GM18909 (cell line): Measurements from ENCODE around the gene RPL7A.
"Not testable (repeated sequence)": the region's sequence is repeated elsewhere in the genome, so short reads cannot be mapped to it uniquely, and the experiment has no call there.

Experiments
- ATAC-seq: cut with Tn5 transposase; IDR thresholded peaks from one replicate; pipeline ENCODE4 v1.9.1; 2021; ENCODE audit warnings: mild to moderate bottlenecking; ENCODE audit not compliant: unreplicated experiment, poor library complexity

The RPL7A gene

DNA sequence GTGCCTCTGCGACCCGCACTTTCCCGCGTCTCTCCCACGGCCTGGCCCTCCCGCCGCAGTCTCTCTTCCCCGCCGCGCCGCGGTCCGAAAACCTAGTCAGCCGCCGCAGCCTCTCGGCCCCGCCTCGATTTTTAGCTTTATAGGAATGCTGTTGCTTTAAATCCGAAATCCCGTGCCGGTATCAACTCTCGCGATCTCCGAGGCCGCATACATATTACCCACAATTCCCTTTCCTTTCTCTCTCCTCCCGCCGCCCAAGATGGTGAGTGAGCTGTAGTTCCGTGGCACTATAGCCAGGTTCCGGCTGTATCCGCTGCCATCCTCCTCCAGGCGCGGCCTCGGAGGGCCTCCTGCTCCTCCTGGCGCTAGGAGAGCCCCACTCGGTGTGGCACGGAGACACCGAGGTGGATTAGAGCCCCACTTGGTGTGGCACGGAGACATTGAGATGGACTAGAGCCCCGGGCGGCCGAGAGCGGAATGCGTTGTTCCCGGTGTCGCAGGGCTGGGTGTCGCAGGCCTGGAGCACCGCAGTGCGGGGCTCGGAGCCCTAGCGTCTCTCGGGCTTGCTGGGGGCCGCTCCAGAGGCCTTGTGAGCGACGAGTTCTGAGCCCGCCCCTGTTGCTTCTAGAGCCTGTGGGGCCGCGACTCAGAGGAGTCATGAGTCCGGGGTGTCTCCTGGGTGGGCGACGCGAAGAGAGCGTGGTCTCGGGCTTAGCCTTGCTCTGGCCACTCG lies at the start of gene RPL7A, which contains the start of gene MED22:
Gene RPL7A, plus strand, starts transcription at position 234 of the 733 bp plus-strand sequence. Its CDS starts 26 bp downstream, at position 260.
Gene MED22, minus strand, starts transcription at position 147 of the 733 bp plus-strand sequence. CDS start 1,469 bp downstream, outside the sequence.
- peak; percentile 76 for ATAC-seq

DNA sequence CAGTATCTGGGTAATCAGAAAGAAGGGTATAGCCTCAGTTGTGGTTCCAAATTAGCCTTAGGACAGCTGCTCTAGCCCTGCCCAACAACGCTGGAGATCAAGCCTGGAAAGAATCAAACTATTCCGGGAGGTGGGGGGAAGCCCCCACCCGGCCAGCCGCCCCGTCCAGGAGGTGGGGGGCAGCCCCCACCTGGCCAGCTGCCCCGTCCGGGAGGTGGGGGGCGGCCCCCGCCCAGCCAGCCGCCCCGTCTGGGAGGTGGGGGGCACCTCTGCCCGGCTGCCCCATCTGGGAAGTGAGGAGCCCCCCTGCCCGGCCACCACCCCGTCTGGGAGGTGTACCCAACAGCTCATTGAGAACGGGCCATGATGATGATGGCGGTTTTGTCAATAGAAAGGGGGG lies 48.0 kb upstream of the RPL7A start:
- ATAC-seq = not testable (repeated sequence)

DNA sequence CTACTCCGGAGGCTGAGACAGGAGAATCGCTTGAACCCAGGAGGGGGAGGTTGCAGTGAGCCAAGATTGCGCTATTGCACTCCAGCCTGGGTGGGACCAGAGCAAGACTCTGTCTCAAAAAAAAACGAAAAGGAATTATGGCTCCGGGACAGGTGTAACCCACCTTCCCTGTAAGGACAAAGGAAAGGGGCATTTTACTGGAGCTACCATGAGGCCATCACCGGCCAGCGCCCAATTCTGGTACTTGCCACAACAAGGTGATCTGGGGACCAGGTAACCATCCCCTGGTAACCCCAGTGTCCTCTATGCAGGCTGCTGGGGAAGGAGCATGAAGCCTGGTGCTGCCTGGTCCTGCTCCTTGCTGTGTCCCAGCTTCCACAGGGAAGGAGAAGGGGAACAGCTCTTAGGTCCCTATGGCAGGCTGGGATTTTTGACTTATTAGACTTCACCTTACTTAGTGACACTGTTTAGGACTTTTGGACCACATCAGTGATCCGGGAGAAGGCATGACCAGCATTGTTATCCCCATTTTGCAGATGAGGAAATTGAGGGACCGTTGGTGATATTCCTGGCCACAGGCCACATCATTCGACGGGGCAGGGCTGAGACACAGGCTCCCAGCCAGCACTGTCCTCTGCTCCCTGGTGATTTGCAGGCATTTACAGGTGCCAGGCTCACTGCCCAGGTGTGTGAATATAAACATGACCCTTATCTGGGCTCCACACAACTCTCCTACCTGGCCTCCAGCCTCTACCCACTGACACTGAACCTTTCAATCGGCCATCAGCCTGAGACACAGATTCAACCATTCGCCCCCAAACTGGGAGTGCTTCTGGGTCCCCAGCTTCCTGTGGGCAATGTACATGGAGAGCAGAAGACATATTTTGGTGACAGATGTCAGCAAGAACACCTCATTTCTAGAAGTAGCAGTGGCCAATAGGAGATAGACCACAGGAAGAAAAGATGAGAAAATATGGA lies 46.5 kb upstream of the RPL7A start:
- ATAC-seq = no peak

DNA sequence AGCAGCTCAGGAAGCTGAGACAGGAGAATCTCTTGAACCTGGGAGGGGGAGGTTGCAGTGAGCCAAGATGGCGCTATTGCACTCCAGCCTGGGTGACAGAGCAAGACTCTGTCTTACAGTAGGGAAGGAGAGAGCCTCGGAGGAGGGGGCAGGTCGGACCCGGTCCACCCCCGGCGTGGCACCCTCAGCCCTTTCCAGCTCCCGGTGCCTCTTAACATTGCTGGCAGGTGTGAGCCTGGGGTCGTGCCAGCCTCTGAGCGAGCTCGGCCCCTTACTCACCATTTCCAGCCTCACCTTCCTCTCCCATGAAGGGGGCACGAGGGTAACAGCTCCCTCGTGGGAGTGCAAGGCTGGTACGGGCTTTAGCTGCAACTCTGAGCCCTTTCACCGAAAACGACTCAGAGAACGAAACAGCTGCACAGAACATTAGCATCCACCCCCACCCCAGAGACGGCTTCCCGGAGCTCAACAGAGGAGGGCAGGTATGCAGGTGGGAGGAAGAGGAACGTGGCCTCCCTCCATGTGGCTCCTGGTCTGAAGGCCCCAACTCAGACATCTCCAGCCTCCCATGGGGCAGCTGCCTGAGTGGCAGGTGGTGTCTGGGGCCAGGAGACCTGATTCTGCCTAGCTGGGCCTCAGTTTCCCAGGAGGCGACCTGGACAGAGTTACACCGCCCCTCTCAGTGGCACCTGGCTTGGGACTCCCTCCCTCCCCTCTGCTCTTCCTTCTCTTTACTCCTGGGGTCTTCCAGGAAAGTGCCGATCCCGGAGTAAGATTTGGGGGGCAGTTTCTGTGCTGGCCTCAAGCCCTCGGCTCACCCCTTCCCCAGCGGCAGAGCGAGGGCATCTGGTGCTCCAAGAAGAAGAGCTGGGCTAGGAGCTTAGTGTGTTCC lies 44.5 kb upstream of the RPL7A start:
- ATAC-seq = no peak

DNA sequence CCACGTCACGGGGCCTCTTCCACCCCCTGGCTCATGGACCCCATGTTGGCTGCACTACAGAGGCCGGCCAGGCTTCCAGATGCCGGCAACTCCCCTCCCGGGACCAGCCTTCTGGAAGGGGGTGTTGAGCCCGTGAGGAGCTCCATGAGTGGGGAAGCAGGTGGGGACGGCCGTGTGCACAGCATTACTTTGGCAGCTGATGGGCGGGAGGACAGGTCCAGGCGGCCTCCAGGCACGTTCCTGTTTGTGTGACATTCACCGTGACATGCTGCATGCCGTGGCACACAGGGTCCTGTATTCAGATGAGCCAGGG lies 43.9 kb upstream of the RPL7A start:
- ATAC-seq = no peak

DNA sequence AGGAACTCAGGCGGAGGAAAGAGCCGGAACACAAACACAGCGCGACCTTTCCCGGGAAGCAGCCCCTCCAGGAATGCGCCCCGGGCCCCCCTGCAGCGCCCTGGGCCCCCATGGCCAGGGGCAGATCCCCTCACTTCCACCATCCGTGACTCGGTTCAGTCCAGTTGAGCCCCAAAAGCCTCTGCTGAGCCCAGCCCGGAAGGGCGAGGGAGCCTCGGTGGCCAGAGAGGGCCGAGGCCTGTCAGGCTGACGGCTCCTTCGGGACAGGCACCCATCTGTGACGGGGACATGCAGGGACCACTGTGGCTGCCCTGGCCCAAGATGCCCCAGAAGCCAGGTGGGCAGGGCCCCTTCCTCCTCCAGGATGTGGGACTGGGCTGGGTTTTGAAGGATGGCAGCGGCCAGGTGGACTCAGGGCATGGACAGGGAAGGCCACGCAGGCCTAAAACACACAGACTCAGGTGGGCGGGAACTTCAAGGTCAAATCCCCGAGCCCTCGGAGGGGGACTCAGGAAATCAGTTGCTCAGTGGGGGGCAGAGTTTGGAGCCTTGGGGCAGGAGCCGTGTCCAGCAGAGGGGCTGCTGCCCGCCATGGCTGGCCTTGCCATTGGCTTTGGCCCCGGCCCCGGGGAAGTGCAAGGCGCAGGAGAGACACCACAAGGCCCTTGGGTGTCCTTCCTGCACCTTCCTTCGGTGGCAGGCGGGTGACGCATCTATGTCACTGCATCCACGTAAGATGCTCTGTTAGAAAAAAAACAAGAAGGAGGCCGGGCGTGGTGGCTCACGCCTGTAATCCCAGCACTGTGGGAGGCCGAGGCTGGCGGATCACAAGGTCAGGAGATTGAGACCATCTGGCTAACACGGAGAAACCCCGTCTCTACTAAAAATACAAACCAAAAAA lies 43.3 kb upstream of the RPL7A start:
- ATAC-seq = no peak

DNA sequence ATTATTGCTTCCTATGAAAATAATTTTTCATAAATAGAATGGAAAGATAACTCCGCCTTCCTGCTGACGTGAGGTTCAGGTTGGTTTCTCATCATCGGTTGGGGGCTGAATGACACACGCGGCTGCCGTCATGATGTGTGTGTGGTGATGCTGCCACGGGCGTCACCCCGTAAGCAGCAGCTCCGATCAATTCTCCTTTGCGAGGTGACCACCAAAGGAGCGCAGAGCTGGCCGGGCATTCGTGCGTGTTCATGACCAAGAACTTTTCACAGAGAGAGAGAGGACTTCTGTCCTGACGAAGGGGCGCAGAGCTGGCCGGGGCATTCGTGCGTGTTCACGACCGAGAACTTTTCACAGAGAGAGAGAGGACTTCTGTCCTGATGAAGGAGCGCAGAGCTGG lies 42.3 kb upstream of the RPL7A start:
- ATAC-seq = no peak

DNA sequence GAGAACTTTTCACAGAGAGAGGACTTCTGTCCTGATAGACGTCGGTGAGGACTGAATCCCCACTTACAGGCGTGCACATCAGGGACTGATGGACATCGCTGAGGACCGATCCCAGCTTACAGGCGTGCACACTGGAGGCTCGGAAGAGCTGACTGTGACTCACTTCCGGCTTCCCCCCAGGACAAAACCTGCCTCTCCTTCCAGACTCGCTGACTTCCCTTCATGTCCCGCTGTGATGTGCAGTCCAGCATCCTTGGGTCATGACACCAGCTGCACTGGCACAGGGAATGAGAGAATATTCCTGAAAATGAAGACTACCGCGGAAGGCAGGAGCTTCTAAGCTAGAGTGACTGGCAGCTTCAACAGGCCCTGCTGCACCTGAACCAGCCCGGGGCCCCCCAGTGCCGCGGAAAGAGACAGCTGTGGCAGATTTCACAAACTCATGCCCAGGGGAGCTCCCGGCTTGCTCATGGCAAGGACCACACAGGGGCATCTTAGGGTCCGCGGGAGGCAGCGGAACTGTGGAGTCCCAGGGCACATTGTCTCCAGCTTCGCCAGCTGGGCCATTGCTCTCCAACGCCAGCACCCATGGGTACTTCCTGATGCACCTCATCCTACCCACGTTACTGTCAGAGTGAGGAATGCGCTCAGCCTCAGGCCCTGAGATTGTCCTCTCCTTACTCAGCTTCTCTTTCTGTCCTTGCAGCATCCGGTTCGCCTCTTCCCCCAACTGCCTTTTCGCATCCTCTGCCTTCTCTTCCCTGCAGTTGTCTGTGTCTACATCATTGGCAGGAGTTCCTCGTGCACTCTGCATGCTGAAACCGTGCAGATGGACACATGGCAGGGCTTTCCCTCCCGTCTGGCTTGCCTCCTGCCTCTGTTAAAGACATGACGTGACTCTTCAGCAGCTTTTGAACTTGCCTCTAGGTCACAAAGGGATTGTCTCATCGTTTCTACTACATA lies 41.5 kb upstream of the RPL7A start:
- no peak for ATAC-seq

DNA sequence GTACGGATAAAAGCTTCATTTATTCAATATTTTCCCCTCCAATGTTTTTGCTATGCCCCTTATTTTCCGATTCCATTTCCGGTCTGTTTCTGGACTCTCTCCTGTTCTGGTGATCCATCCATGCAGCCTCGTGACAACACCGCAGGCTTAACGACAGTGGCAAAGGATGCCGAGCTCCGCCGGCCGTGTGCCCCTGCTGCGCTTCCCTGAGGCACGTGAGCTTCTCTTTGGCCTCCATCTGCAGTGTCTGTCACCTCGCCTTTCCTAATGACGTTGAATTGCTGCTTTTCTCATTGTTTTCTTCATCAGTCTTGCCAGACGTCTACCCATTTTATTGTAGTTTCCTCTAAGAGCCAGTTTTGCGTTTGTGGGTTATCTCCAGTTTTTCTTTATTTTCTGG lies 40.7 kb upstream of the RPL7A start:
- no peak for ATAC-seq

DNA sequence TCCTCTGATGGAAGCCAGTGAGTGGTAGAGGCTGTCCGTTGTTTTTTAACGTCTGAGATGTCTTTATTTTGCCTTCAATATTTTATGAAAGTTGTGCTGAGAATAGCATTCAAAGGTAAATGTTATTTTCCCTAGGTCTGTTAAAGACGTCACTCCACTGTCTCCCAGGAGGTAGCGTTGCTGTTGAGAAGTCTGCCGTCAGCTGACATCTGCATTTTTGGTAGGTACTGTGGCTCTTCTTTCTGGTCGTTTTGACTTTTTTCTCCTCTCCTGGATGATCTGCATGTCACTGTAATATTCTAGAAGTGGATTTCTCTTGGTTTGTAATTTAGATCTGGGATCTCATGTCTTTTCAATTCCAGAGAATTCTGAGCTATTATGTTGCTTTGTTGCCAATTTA lies 38.4 kb upstream of the RPL7A start:
- no peak for ATAC-seq

DNA sequence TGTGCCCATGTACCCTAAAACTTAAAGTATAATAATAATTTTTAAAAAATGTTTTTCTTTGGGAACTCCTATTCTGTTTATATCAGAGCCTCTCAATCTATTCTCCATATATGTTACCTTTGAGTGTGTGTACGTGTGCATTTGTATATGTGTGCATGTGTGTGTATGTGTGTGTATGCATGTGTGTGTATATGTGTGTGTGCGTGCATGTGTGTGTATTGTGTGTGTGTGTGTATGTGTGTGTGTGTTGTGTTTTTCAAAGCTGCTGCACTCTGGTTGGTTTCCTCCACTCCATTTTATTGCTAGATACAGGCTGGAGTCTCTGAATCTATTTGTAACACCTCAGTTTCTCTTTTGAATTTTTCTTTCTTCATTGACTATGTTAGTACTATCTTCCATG lies 32.0 kb upstream of the RPL7A start:
- ATAC-seq = no peak

DNA sequence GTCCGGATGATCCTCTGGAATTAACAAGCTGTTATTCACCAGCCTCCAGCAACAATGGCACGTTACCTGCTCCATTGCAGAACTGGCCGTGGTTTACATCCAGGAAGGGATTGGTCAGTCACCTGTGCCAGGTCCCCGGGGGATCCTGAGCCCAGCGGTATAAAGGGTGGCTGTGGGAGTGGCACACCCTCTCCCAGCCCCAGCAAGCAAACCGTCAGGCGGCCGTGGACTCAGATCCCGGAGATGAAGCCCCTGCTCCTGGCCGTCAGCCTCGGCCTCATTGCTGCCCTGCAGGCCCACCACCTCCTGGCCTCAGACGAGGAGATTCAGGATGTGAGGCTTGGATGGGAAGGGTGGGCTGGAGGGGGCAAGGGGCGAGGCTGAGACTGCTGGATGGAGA lies 30.5 kb upstream of the RPL7A start:
- ATAC-seq = not testable (repeated sequence)

DNA sequence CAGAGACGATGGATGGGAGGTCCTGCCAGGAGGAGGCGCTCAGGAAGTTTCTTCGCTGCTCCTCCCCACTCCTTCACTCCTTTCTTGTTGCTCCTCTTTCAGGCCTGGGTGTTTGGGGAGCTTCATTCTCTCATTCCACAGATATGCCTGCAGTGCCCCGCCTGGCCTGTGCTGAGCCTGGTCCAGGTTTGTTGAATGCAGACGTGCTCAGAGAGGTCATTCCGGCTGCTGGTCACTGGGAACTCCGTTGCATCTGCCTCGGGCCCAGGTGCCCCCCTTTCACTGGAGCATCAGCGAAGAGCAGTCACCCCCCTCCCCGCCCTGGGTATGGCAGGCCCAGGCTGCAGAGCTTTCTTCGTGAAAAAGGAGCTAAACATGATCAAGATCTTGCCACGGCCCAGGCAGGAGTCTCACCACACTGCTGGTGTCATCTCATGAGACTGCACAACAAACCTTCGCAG lies 27.6 kb upstream of the RPL7A start:
- no peak for ATAC-seq

DNA sequence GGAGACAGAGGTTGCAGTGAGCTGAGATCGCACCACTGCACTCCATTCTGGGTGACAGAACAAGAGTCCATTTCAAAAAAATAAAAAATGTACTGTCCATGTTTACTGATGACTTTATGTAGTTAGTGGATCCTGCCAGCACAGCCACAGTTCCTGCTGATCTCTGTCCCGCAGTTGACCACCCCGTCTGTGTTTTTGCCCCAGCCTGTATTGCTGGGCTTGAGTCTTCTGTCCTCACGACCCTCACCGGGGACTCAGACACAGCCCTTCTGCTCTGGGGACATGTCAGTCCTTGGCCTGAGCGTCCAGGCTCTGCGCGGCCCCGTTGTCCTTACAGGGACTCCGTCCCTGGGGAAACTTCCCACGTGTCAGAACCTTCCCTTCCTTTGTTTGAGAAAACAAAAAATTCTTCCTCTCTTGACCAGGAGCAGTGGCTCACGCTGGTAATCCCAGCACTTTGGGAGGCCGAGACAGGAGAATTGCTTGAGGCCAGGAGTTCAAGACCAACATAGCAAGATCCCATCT lies 26.5 kb upstream of the RPL7A start:
- ATAC-seq = no peak

DNA sequence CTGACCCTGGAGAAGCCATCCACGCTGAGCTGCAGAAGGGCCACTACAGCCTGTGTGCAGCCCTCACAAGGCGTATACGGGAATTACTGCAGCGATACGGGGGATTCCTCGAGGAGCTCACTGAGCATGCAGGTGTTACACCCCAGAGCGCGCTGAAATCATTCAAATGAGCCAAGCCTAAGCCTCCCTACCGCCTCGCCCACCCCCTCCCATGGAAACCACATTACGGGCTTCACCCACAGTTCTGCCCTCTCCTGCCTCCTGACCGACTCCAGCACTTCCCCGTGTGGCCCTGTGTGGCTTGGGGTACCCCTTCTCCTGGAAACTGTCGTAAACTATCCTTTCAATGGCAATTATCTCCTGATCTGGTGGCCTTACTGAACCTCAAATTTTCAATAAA lies 25.3 kb upstream of the RPL7A start:
- no peak for ATAC-seq

DNA sequence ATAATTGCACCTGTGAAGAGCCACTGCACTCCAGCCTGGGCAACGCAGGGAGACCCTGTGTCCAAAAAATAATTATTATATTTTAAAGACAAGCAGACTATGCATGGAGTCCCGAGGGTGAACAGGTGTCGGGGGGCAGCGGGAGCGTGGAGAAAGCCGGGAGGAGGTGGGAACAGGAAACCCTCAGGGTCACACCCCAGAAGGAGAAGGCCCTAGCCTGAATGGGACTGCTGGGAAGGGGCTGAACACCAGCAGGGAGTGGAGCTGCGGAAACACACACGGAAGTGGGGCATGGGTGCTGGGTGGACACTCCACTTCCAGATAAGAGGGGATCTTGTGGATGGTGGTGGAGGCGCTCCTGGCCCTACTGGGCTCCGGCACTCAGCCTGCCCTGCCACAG lies 24.8 kb upstream of the RPL7A start:
- ATAC-seq = no peak

DNA sequence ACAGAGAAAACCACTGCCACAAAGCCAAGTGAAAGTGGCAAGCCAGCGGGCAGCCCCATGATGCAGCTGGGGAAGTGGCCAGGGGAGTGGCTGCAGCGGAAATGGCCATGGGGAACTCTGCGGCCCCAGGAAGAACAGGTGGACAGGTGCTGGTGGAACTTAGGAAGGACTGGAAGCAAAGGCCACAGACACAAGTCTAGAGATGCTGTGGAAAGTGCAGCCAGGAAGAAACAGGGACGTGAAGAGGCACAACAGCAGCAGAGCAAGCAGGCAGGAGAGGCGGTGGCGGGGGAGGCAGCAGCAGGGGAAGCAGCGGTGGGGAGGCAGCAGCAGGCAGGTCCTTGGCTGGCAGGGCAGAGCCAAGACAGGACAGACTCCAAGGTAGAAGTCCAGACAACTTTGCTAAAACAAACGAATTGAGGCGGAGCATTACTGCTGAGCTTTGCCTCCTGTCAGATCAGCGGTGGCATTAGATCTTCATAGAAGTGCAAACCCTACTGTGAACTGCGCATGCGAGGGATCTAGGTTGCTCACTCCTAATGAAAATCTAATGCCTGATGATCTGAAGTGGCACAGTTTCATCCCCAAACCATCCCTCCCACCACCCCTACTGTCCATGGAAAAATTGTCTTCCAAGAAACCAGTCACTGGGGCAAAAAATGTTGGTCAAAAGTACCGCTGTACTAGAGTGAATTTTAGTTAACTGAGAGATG lies 23.9 kb upstream of the RPL7A start:
- ATAC-seq = no peak
